Measurements from ENCODE around the gene RUNX2. TPM values are rescaled to one million over a fixed set of nuclear protein-coding genes. Genes with fewer than 3 reads are reported as not detected.
"Not testable (repeated sequence)": the region's sequence is repeated elsewhere in the genome, so short reads cannot be mapped to it uniquely, and the experiment has no call there.

RUNX2 gene
- total RNA-seq, 1 donor from 2014 or later: 1.8 TPM

- ChIA-PET POLR2A (no interaction called here), CTCF (no interaction called here)
- Mint-ChIP-seq H3K4me3 (no peak overlapping the region), H3K9me3 (no peaks in the 10 kb centered on the region), H3K27me3 (no peaks in the 10 kb centered on the region), H3K27ac (no peak overlapping the region), H3K4me1 (peaks cover 7% of the 10 kb centered on the region), H3K36me3 (ENCODE audit: low read depth) (no peaks in the 10 kb centered on the region)
- DNase-seq: no peak
- TF ChIP-seq, protein P1, sequence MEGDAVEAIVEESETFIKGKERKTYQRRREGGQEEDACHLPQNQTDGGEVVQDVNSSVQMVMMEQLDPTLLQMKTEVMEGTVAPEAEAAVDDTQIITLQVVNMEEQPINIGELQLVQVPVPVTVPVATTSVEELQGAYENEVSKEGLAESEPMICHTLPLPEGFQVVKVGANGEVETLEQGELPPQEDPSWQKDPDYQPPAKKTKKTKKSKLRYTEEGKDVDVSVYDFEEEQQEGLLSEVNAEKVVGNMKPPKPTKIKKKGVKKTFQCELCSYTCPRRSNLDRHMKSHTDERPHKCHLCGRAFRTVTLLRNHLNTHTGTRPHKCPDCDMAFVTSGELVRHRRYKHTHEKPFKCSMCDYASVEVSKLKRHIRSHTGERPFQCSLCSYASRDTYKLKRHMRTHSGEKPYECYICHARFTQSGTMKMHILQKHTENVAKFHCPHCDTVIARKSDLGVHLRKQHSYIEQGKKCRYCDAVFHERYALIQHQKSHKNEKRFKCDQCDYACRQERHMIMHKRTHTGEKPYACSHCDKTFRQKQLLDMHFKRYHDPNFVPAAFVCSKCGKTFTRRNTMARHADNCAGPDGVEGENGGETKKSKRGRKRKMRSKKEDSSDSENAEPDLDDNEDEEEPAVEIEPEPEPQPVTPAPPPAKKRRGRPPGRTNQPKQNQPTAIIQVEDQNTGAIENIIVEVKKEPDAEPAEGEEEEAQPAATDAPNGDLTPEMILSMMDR (IDR thresholded peaks at IDR 0.05): no peak
- no peak for ATAC-seq (ENCODE audit: low read depth)
- intact Hi-C loops (cut with micrococcal nuclease): no loop called here
Measured at GRCh38 chr6:45555981-45556771, 228.0 kb downstream of the RUNX2 start.

- ChIA-PET POLR2A (no interaction called here), CTCF (no interaction called here)
- Mint-ChIP-seq H3K4me1 (peaks cover 7% of the 10 kb centered on the region), H3K36me3 (ENCODE audit: low read depth) (no peaks in the 10 kb centered on the region), H3K27me3 (no peaks in the 10 kb centered on the region), H3K4me3 (no peak overlapping the region), H3K9me3 (no peaks in the 10 kb centered on the region), H3K27ac (no peak overlapping the region)
- intact Hi-C loops (cut with micrococcal nuclease): no loop called here
- ATAC-seq (ENCODE audit: low read depth) (no peak), DNase-seq (no peak)
- TF ChIP-seq, protein P1 (IDR thresholded peaks at IDR 0.05): no peak
Measured at GRCh38 chr6:45556828-45557227, 228.7 kb downstream of the RUNX2 start.

- POLR2A ChIA-PET: no interaction called here
Measured at GRCh38 chr6:45557454-45557853, 229.3 kb downstream of the RUNX2 start.

DNA sequence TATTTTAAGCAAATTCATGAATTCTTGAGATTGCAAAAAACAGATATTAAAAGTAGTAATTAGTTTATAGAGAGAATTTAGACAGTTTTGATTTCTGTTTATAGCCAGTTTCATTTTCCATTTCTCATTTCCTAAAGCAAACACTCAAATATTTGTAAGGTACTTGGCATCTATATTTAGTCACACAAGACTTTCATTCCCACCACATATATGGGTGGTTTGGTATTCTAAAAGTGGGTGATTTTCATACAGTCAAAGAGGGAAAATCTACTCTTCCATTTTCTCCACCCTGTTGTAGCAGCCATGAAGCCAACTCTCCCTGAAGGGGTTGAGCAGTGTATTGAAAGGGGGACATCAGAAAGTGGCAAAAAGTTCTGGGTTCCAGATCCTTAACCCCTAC is 230.7 kb downstream of the RUNX2 start:
- POLR2A ChIA-PET: no interaction called here
- intact Hi-C loops (cut with micrococcal nuclease): no loop called here
- CTCF ChIA-PET: no interaction called here
- H3K36me3 Mint-ChIP-seq (ENCODE audit: low read depth): no peaks in the 10 kb centered on the region
- ATAC-seq (ENCODE audit: low read depth): no peak
- H3K27ac Mint-ChIP-seq: no peak overlapping the region
- no peak for DNase-seq
- H3K9me3 Mint-ChIP-seq: no peaks in the 10 kb centered on the region
- TF ChIP-seq, protein P1 (IDR thresholded peaks at IDR 0.05): no peak
- peaks cover 7% of the 10 kb centered on the region for H3K4me1 Mint-ChIP-seq
- no peaks in the 10 kb centered on the region for H3K27me3 Mint-ChIP-seq
- H3K4me3 Mint-ChIP-seq: no peak overlapping the region

More at GRCh38 chr6:45557454-45557853, 229.3 kb downstream of the RUNX2 start:
- no peak overlapping the region for H3K4me3 Mint-ChIP-seq
- DNase-seq: no peak
- no peaks in the 10 kb centered on the region for H3K36me3 Mint-ChIP-seq (ENCODE audit: low read depth)
- CTCF ChIA-PET: no interaction called here
- no peaks in the 10 kb centered on the region for H3K9me3 Mint-ChIP-seq
- intact Hi-C loops (cut with micrococcal nuclease): no loop called here
- H3K4me1 Mint-ChIP-seq: peaks cover 7% of the 10 kb centered on the region
- H3K27ac Mint-ChIP-seq: no peak overlapping the region
- H3K27me3 Mint-ChIP-seq: no peaks in the 10 kb centered on the region
- ATAC-seq (ENCODE audit: low read depth): no peak
- TF ChIP-seq, protein P1 (IDR thresholded peaks at IDR 0.05): no peak

DNA sequence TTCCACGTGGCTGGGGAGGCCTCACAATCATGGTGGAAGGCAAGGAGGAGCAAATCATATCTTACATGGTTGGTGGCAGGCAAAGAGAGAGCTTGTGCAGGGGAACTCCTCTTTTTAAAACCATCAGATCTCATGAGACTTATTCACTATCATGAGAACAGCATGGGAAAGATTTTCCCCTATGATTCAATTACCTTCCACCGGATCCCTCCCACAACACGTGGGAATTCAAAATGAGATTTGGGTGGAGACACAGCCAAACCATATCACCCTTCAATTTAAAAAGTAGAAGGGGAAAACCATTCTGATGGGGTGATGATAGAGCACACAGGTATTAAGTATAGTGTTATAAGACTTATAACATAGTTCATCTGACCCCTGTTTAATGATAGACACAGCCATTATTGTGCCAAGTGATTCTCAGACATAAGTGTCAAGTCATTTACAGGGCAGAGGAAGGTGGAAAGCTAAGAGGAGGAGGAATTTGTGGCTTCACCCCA is 232.2 kb downstream of the RUNX2 start:
- H3K4me1 Mint-ChIP-seq; H3K27ac Mint-ChIP-seq; intact Hi-C loops (cut with micrococcal nuclease); H3K36me3 Mint-ChIP-seq (ENCODE audit: low read depth); POLR2A ChIA-PET; CTCF ChIA-PET; ATAC-seq (ENCODE audit: low read depth); H3K27me3 Mint-ChIP-seq; H3K4me3 Mint-ChIP-seq; H3K9me3 Mint-ChIP-seq; DNase-seq: not testable (repeated sequence)
